Testis (tissue), 3 donors: Measurements from ENCODE around the gene RALB. TPM values are rescaled to one million over a fixed set of nuclear protein-coding genes. Genes with fewer than 3 reads are reported as not detected.
A peak's percentile ranks its signal among the peaks of the same experiment; 100 is the strongest.

Experiments
- DNase-seq: peaks from one replicate; pipeline ENCODE4 v3.0.0-alpha.2; 2019
- H3K27ac ChIP-seq, 2 donors: fragments of 200-600 bp; sonication (generic); one replicate each; pipeline ENCODE4 v1.5.1; 2019
- H3K27me3 ChIP-seq: fragments of 200-600 bp; sonication (generic); one replicate; pipeline ENCODE4 v1.5.1; 2019
- H3K36me3 ChIP-seq: fragments of 200-600 bp; sonication (generic); one replicate; pipeline ENCODE4 v1.5.1; 2017; ENCODE audit warnings: low read depth; ENCODE audit errors: missing control alignments
- H3K4me1 ChIP-seq: fragments of 200-600 bp; sonication (generic); one replicate; pipeline ENCODE4 v1.5.1; 2019
- H3K4me3 ChIP-seq, 2 donors: fragments of 200-600 bp; sonication (generic); one replicate each; pipeline ENCODE4 v1.5.1; 2017 to 2019
- H3K9me3 ChIP-seq: fragments of 200-600 bp; sonication (generic); one replicate; pipeline ENCODE4 v1.5.1; 2017
- CTCF ChIP-seq, 3 experiments: fragments of 450-650 bp in 2 of 3; fragments of 200-600 bp in 1 of 3; sonication (generic) in 1 of 3; IDR thresholded peaks; one replicate each; pipeline ENCODE4 v1.5.1; 2016 to 2019; ENCODE audit warnings: antibody characterized with exemption in 3 of 3, mild to moderate bottlenecking in 2 of 3, moderate library complexity in 1 of 3
- POLR2A ChIP-seq: fragments of 450-650 bp; IDR thresholded peaks from one replicate; pipeline ENCODE4 v1.6.1; 2017; ENCODE audit warnings: antibody characterized with exemption, mild to moderate bottlenecking, moderate library complexity
- WGBS, 2 donors: methylation state at CpG; one replicate each; pipeline ENCODE4 v1.1.5; 2018; 5-methylcytosine and 5-hydroxymethylcytosine counted together
- intact Hi-C: fragments of 100-400 bp; cut with DNase I; formaldehyde crosslinking; loops from one replicate; pipeline ENCODE4 v1.15.1; 2023; ENCODE audit warnings: low total_unique reads
- polyA plus RNA-seq: library from polyadenylated mRNA; stranded (reverse); fragments of 350-450 nt; fragmentation: Illumina TruSeq; extraction: RNeasy Lipid Tissue Mini Kit (QIAGEN cat#74804); gene quantifications from one replicate; pipeline ENCODE4 v1.2.3, GENCODE V29; 2014; ENCODE audit warnings: low read depth, low replicate concordance; ENCODE audit not compliant: insufficient read depth
- total RNA-seq, 2 donors: library from RNA; depleted of rRNA; stranded (reverse); fragments of >200 nt; gene quantifications; one replicate each; pipeline ENCODE4 v1.2.3, GENCODE V29; 2016

Gene RALB
- total and polyA plus RNA-seq, 3 donors from 2014 or later, result 69.9 to 91.6 (median 88.7) TPM

- Histone ChIP-seq H3K27me3 (no peaks in the 10 kb centered on the region), H3K36me3 (no peaks in the 10 kb centered on the region), H3K4me3 (no peak overlapping the region), H3K9me3 (no peaks in the 10 kb centered on the region), H3K27ac (no peak overlapping the region), H3K4me1 (peaks cover 4% of the 10 kb centered on the region)
- DNase-seq, result no peak
- TF ChIP-seq POLR2A, result no peak
- TF ChIP-seq CTCF (IDR thresholded peaks at IDR 0.05), result no peak
- 92 to 93% methylated on average over 11 to 12 of the region's 12 CpGs for WGBS, 2 donors
- intact Hi-C loops, result no loop called here
Observed at GRCh38 chr2:120204945-120205670, 47.5 kb upstream of the RALB start.

- peak; percentile 49 for DNase-seq
- TF ChIP-seq CTCF (IDR thresholded peaks at IDR 0.05) (peak in 2 of 3 experiments; percentile 26 to 28), POLR2A (no peak)
- no peaks in the 10 kb centered on the region for H3K9me3 ChIP-seq
- no peak overlapping the region for H3K27ac ChIP-seq
- H3K36me3 ChIP-seq, result no peaks in the 10 kb centered on the region
- WGBS, 2 donors, result 91 to 94% methylated on average over 2 to 8 of the region's 8 CpGs
- H3K4me3 ChIP-seq, result no peak overlapping the region
- H3K4me1 ChIP-seq, result peaks cover 4% of the 10 kb centered on the region
- intact Hi-C loops, result no loop called here
- H3K27me3 ChIP-seq, result no peaks in the 10 kb centered on the region
Observed at GRCh38 chr2:120206022-120206581, 46.5 kb upstream of the RALB start.

GRCh38 chr2:120208381-120209353, 44.0 kb upstream of the RALB start:
- no peak for DNase-seq
- intact Hi-C loops, result no loop called here
- Histone ChIP-seq H3K36me3 (no peaks in the 10 kb centered on the region), H3K9me3 (no peaks in the 10 kb centered on the region), H3K27ac (no peak overlapping the region), H3K4me3 (no peak overlapping the region), H3K4me1 (peaks cover 4% of the 10 kb centered on the region), H3K27me3 (no peaks in the 10 kb centered on the region)
- 90 to 98% methylated on average over 7 to 10 of the region's 10 CpGs for WGBS, 2 donors
- TF ChIP-seq POLR2A (no peak), CTCF (IDR thresholded peaks at IDR 0.05) (no peak)

- TF ChIP-seq CTCF (IDR thresholded peaks at IDR 0.05) (no peak), POLR2A (no peak)
- Histone ChIP-seq H3K9me3 (no peaks in the 10 kb centered on the region), H3K4me1 (no peaks in the 10 kb centered on the region), H3K36me3 (no peaks in the 10 kb centered on the region), H3K4me3 (no peak overlapping the region), H3K27me3 (no peaks in the 10 kb centered on the region), H3K27ac (no peak overlapping the region)
- no peak for DNase-seq
- 88 to 92% methylated on average over 8 to 12 of the region's 12 CpGs for WGBS, 2 donors
- intact Hi-C loops, result no loop called here
Observed at GRCh38 chr2:120209427-120210269, 43.0 kb upstream of the RALB start.
